Glomerular visceral epithelial cell (primary cell): ENCODE measurements around the gene TRMU.

Source experiments
- DNase-seq: peaks from one replicate; pipeline ENCODE4 v3.0.0-alpha.2; 2016; ENCODE audit errors: extremely low spot score

TRMU gene

DNA sequence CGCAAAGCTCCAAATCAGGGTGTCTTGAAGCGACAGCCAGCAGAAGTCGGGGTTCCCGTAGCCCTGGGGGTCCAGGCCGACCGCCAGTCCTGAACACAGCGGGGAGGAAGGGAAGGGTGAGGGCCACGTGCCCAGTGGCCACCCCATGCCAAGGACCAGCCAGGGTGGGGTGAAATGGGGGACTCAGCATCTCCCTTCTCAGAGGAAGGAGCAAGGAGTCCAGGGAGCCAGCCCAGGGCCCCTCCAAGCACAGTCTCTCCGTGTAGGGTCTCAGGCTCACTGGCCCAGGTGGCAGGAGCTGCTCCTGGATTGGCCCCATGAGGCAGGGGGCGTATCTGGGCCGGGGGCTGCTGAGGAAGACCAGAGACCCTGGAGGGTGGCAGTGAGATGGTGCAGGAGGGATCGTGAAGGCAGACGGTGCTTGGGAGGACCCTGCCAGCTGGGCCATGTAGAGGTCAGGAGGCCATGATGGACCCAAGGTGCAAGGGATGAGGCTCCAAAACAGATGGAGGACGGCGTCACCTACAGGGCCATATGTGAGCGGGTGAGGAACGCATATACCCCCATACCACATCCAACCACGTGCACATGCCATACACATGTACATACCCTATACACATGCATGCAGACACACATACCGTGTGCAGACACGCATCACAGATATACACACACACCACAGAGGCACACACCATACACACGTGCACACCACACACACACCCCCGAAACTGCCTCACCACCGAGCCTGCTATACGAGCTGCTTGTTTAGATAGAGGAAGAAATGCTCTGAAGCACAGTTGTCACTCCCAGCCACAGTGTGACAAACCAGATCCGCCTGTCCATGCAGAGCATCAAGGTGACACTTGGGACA lies 34.4 kb downstream of the TRMU start:
- DNase-seq, result no peak

DNA sequence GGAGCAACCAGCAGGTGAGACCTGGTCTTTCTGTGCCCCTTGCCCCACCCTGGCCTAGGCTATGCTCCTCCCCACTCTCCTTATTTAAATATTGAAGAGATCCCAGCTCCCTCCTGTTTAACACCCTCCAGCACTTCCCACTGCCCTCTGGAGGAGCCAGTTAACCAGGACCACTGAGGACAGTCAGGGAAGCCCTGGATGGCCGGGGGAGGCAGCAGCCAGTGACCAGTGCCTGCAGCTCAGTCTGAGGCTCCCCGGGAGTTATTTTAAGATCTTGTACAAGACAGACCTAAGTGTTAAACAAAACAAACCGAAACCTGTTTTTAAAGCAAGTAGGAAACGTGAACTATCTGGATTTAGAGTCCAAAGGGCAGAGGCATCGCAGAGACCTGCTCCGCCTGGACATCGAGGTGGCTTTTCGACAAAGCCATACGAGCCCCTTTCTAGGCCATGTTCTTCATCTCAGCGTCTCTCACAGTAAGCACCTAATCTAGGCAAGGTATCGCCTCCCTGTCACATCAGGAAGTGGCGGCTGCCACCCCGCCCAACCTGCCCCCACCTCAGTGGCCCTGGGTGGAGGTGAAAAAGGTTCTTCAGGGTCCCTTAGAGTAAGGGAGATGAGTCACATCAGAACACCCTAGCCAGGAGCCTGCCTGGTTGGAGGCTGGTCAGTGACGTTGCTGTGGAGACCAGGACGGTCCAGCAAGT lies 35.2 kb downstream of the TRMU start:
- DNase-seq, result no peak

GRCh38 chr22:46371623-46372226 lies 36.2 kb downstream of the TRMU start:
- DNase-seq, result no peak

DNA sequence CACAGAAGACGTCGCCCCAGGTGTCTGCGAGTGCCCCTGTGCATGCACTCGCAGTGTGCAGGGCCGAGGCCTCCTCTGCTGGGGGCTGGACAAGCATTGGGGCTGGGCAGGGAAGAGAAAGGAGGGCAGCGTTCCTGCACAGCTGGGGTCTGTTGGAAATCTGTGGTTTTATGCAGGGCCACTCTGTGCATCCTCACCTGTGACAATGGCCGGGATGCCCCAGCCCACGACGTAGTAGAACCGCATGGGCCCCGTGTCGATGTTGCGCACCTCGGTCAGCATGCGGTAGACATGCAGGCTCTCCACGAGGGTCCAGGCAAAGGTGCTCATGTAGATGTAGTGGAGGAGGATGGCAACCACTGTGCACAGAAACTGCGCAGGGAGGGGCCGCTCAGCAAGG lies 37.2 kb downstream of the TRMU start:
- no peak for DNase-seq

GRCh38 chr22:46373159-46373558 lies 37.6 kb downstream of the TRMU start:
- DNase-seq, result no peak

GRCh38 chr22:46373921-46374662 lies 38.6 kb downstream of the TRMU start:
- DNase-seq, result peak; percentile 90

DNA sequence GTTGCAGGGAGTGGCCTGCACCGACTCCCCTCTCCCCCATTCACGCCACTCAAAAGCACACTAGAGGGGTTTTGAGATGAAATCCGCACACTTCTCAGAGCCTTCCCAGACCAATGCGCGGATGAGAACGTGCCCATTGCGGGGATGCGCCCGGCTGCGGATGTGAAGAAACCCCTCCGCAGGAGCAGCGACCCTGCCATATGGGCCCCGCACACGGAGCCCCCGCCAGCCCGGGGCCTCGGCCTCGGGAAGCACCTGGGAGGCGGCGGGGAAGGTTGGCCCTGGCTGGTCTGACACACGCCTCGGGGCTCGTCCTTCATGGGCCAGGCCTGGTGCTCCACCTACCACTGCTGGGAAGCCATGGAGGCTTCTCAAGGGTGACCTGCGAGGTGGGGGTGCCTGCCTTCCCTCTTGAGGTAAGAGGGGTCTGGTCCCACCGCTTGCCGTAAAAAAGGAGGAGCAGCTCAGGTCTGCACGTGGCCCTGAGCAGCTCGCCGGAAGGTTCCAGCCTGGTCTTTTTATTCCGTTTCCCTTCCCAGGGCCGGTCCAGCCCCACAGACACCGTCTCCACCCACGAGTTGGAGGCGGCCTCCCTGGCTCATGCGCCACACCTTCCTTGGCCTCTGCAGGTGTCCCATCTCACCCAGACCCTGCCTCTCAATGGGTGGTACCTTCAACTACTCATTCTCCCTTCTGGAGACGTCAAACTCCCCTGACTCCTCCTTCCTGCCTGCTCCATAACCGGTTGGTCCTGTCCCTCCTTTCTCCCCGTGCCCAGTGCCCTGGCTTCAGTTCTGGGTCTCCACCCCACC lies 39.4 kb downstream of the TRMU start:
- no peak for DNase-seq

DNA sequence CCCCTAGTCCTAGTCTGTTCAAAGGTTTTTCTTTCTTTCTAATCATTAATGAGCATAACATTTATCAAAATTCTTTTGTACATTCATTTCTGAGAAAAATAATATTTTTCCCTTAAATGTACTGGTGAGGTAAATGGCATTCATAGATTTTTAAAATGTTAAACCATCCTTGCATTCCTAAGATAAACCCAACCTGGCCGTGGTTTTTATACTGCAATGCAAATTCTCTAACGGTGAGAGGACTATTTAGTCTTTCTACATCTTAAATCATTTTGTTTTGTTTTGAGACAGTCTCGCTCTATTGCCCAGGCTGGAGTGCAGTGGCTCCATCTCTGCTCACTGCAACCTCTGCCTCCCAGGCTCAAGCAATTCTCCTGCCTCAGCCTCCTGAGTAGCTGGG lies 40.6 kb downstream of the TRMU start:
- DNase-seq, result no peak

GRCh38 chr22:46376908-46377524 lies 41.5 kb downstream of the TRMU start:
- no peak for DNase-seq

- peak; percentile 84 for DNase-seq
Measured at GRCh38 chr22:46377525-46378425, 42.3 kb downstream of the TRMU start.

DNA sequence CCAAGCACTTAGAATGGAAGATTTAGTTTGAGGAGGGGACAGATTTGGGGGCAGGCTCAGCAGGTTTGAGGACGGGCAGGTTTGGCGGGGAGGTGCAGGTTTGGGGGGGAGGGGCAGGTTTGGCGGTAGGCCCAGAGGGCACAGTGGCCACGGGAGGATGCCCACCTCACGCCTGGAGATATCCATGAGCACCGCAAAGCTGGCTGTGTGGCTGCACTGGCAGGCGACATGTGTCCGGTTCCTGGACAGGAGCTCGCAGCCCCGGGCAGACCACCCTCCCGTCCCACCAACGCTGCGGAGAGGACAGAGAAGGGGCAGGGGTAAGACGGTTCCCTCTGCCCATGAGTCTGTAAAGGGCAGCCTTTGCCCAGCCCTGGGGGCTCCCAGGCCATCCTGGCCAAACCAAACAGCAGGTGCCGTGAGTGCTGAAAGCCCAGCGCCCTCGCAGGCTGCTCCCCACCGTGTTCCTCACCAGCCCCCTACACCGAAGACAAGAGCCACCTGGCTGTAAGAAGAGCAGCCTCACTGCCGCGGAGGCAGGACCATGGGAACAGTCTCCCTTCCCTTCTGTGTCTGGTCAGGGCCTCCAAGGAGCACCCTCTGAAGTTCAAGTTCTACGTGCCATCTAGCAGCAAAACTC lies 43.0 kb downstream of the TRMU start:
- DNase-seq, result no peak

- DNase-seq, result peak; percentile 77
Measured at GRCh38 chr22:46379066-46379930, 43.8 kb downstream of the TRMU start.

DNA sequence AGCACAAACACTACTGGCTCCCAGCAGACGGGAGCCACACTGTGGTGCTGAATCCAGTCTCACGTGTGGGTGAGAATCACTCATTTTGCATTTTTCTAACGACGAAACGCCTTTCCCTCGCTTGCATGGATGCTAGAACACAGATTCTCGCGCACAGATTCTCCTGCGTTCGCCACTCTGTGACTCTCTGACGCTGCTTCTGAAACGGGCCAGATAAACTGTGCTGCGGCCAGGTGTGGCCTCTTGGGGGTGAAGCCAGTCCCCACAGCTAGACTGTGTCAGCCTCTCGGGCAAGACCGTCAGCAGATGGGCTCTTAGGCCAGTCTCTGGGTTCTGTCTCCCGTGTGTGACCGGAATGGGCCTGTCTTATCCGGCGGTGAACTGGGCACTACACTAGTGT lies 44.6 kb downstream of the TRMU start:
- no peak for DNase-seq

DNA sequence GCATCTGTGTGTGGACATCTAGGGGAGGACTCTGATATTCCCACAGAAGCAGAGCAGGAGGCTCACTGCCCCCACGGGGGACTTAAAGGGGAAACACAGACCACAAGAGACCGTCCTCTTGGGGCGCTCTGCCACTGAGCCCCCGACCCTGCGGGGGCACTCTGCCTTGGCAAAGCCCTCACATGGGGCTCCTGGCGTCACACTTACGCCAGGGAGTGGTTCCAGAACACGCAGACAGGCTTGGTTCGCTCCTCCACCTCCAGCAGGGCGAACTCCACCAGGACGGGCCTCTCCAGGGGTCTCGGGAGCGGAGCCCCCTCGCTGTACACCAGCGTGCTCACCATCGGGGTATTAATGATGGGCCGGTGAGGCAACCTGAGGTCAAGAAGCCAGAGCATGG lies 45.1 kb downstream of the TRMU start:
- no peak for DNase-seq

DNA sequence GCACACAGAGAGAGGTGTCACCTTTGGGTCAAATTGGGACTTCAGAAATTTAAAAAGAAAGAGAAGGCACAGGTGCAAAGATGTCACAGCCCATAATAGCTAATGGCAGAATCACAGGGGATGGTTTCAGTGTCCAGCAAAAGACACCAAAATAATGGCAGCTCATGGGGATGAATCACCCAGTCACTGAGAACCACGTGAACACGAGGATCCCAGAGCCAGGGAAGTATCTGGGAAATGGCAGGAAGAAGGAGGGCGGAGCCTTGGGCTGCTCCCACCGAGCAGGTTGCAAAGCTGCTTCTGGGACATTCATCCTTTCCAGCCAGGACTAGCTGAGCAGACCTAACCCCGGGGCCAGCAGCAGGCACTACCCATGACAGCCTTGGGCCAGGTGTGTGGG lies 45.6 kb downstream of the TRMU start:
- DNase-seq, result peak; percentile 55

GRCh38 chr22:46381731-46382130 lies 46.2 kb downstream of the TRMU start:
- DNase-seq, result no peak

- no peak for DNase-seq
Measured at GRCh38 chr22:46382524-46382923, 47.0 kb downstream of the TRMU start.

DNA sequence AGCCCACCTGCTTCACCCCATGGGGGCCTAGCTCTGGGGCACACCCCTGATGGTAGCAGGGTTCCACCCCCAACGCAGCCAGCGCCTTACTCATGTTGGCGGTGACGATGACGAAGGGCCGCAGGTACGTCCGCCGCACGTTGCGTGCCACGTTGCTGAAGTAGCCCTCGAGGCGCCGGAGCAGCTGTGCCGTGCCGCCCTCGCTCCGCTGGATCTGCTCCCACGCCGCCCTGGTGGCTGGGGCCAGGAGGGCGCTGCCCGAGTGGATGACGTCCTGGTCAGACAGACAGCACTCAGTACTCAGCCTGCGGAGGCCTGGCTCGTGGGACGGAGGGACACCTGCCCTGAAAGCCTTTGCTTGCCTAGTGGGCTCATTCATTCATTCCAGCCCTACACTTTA lies 50.8 kb downstream of the TRMU start:
- no peak for DNase-seq
